Right lobe of liver (tissue), 6 donors: ENCODE data around the gene AARS2. TPM values are rescaled to one million over a fixed set of nuclear protein-coding genes. Genes with fewer than 3 reads are reported as not detected.
A peak's percentile ranks its signal among the peaks of the same experiment; 100 is the strongest.

ENCODE experiments used
- ATAC-seq, 4 donors: fragments of 200-7000 bp; cut with Tn5 transposase; one replicate each; pipeline ENCODE4 v1.9.1; 2020; ENCODE audit warnings: mild to moderate bottlenecking in 4 of 4, moderate library complexity in 4 of 4
- DNase-seq, 3 donors: peaks; one replicate each; pipeline ENCODE4 v3.0.0-alpha.2; 2020
- H3K27ac ChIP-seq, 3 donors: fragments of 200-600 bp; one replicate each; pipeline ENCODE4 v1.8.0; 2022
- H3K27me3 ChIP-seq, 2 donors: fragments of 200-600 bp; one replicate each; pipeline ENCODE4 v1.8.0; 2022
- H3K36me3 ChIP-seq, 4 donors: fragments of 200-600 bp; sonication (generic) in 1 of 4; one replicate each; pipeline versions ENCODE4 v1.5.1 to v1.8.0; 2017 to 2022; ENCODE audit warnings: control low read depth in 1 of 4
- H3K4me1 ChIP-seq, 4 donors: fragments of 200-600 bp; sonication (generic) in 1 of 4; one replicate each; pipeline versions ENCODE4 v1.5.1 to v1.8.0; 2017 to 2022; ENCODE audit warnings: control low read depth in 1 of 4
- H3K4me3 ChIP-seq, 3 donors: fragments of 200-600 bp; one replicate each; pipeline ENCODE4 v1.8.0; 2022
- H3K9me3 ChIP-seq, 4 donors: fragments of 200-600 bp; sonication (generic) in 1 of 4; one replicate each; pipeline versions ENCODE4 v1.5.1 to v1.8.0; 2017 to 2022; ENCODE audit warnings: control low read depth in 1 of 4
- CTCF ChIP-seq, 4 donors: fragments of 200-600 bp in 3 of 4; fragments of 450-650 bp in 1 of 4; IDR thresholded peaks; one replicate each; pipeline versions ENCODE4 v1.5.1 to v1.8.0; 2016 to 2022; ENCODE audit warnings: antibody characterized with exemption in 4 of 4, mild to moderate bottlenecking in 2 of 4
- POLR2A ChIP-seq: fragments of 450-650 bp; IDR thresholded peaks from one replicate; pipeline ENCODE4 v1.6.1; 2017; ENCODE audit warnings: antibody characterized with exemption, mild to moderate bottlenecking
- WGBS: methylation state at CpG from one replicate; pipeline ENCODE4 v1.1.6; 2018; ENCODE audit warnings: low coverage, low lambda C conversion rate; ENCODE audit not compliant: insufficient coverage; ENCODE audit errors: missing lambda C conversion rate; 5-methylcytosine and 5-hydroxymethylcytosine counted together
- intact Hi-C, 2 donors: fragments of 100-400 bp; cut with DNase I; formaldehyde crosslinking; loops; one replicate each; pipeline versions ENCODE4 v1.11.2 to v1.14.1; 2022
- total RNA-seq, 6 experiments: library from RNA; depleted of rRNA in 2 of 6; stranded (reverse); fragments of >200 nt in 2 of 6; fragmentation: NEBNext Ultra II Directional in 3 of 6; extraction: Animal tissue kit (Norgen Biotek cat#: 25700) in 3 of 6; gene quantifications; one replicate each; pipeline versions ENCODE4 v1.1.0 to v1.2.4, GENCODE V29; 2016 to 2023
- donor health status: DM: no; HTN: yes; CAD: no.
- donor health status: DM: no; HTN: no; CAD: no.
- donor health status: DM: no; HTN: no; CAD: no.
- donor health status: DM: no; HTN: yes; CAD: no.
- donor health status: DM: no; HTN: yes; CAD: no.

Gene AARS2
- total RNA-seq, 6 experiments from 2014 or later, result 5.5 to 9.8 (median 7.0) TPM

GRCh38 chr6:44342489-44342888 is 29.3 kb upstream of the AARS2 start, which contains the start of gene SPATS1:
SPATS1 (plus strand) TSS chr6:44342650; CDS start chr6:44343096, 446 bp downstream.
- DNase-seq (peak in 2 of 3 donors; percentile 33 to 56), ATAC-seq (peak in 2 of 4 donors; percentile 20 to 55)
- intact Hi-C loops, result loop anchor here in 1 of 2 donors (10.0 kb wide), 1 partner anchor 178 kb away; no protein-coding TSS in a partner anchor
- H3K4me3 ChIP-seq, result peak within 1 kb of the TSS in 1 of 3 donors; percentile 2
- no peak within 1 kb of the TSS for H3K27ac ChIP-seq
- no peak for TF ChIP-seq POLR2A
- no peak for TF ChIP-seq CTCF (IDR thresholded peaks at IDR 0.05)
- H3K36me3 ChIP-seq, result no peaks in the 10 kb centered on the region
- peaks cover 0 to 18% (median 0%) of the 10 kb centered on the region in 4 donors for H3K4me1 ChIP-seq
- H3K9me3 ChIP-seq, result no peaks in the 10 kb centered on the region
- WGBS, result 8% methylated on average over 17 of the region's 31 CpGs
- no peaks in the 10 kb centered on the region for H3K27me3 ChIP-seq

DNA sequence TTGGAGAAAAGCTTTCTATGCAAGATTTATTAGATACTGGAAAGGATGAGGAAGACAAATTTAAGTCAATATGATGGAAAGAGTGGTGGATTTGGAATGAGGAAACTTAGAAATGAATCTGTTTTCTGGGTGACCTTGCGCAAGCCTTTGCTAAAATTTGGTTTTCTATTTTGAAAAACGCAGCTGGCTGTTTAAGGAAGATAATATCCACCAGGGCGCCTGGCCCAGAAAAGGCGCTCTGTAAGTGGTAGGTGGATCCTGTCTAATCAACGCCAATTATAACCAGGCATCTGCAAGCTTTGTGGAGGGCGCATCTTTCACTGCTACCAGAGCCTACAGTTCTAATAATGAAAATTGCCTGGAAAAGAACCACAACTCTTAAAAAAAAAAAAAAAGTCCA is 28.9 kb upstream of the AARS2 start:
- Histone ChIP-seq H3K36me3 (no peaks in the 10 kb centered on the region), H3K4me3 (peak overlapping the region in 1 of 3 donors; percentile 2), H3K4me1 (peaks cover 0 to 18% (median 0%) of the 10 kb centered on the region in 4 donors), H3K27me3 (no peaks in the 10 kb centered on the region), H3K27ac (no peak overlapping the region), H3K9me3 (no peaks in the 10 kb centered on the region)
- TF ChIP-seq POLR2A (no peak), CTCF (IDR thresholded peaks at IDR 0.05) (no peak)
- ATAC-seq (no peak), DNase-seq (no peak)
- 42% methylated on average over 6 of the region's 6 CpGs for WGBS
- intact Hi-C loops, result loop anchor here in 1 of 2 donors (10.0 kb wide), 1 partner anchor 177 kb away; no protein-coding TSS in a partner anchor

GRCh38 chr6:44341095-44341890 is 28.1 kb upstream of the AARS2 start:
- Histone ChIP-seq H3K9me3 (no peaks in the 10 kb centered on the region), H3K27ac (no peak overlapping the region), H3K4me1 (peaks cover 0 to 18% (median 0%) of the 10 kb centered on the region in 4 donors), H3K4me3 (no peak overlapping the region), H3K27me3 (no peaks in the 10 kb centered on the region), H3K36me3 (no peaks in the 10 kb centered on the region)
- WGBS, result 67% methylated on average over 8 of the region's 8 CpGs
- intact Hi-C loops, result loop anchor here in 1 of 2 donors (10.0 kb wide), 1 partner anchor 176 kb away; no protein-coding TSS in a partner anchor
- ATAC-seq, result no peak
- TF ChIP-seq CTCF (IDR thresholded peaks at IDR 0.05) (no peak), POLR2A (no peak)
- no peak for DNase-seq

GRCh38 chr6:44339763-44340625 is 26.8 kb upstream of the AARS2 start:
- DNase-seq (no peak), ATAC-seq (peak in 1 of 4 donors; percentile 9)
- H3K4me1 ChIP-seq, result peaks cover 0 to 18% (median 0%) of the 10 kb centered on the region in 4 donors
- no peaks in the 10 kb centered on the region for H3K9me3 ChIP-seq
- no peak overlapping the region for H3K27ac ChIP-seq
- H3K27me3 ChIP-seq, result no peaks in the 10 kb centered on the region
- H3K4me3 ChIP-seq, result no peak overlapping the region
- TF ChIP-seq POLR2A (no peak), CTCF (IDR thresholded peaks at IDR 0.05) (no peak)
- intact Hi-C loops, result loop anchor here (5.0 to 10.0 kb wide), 2 partner anchors 73 to 175 kb away; partner anchors contain the start of gene NFKBIE (in 2 of the 2)
- WGBS, result 73% methylated on average over 3 of the region's 7 CpGs
- H3K36me3 ChIP-seq, result no peaks in the 10 kb centered on the region
